ENCODE data around the gene POU2AF2. TPM values are rescaled to one million over a fixed set of nuclear protein-coding genes. Genes with fewer than 3 reads are reported as not detected.

Gene POU2AF2
- polyA plus RNA-seq, 1 donor from 2014 or later, result not detected

- H3K79me2 ChIP-seq (replicated peaks; ENCODE audit: insufficient read depth, low read length), result no peaks in the 10 kb centered on the region
- H4K20me1 ChIP-seq (ENCODE audit: insufficient read depth), result no peaks in the 10 kb centered on the region
- TF ChIP-seq CTCF (IDR thresholded peaks at IDR 0.05; ENCODE audit: poor library complexity, severe bottlenecking), result no peak
- no peak for TF ChIP-seq EP300 (conservative IDR thresholded peaks at IDR 0.05; ENCODE audit: poor library complexity, severe bottlenecking)
- no peak for TF ChIP-seq RAD21 (conservative IDR thresholded peaks at IDR 0.05)
- H3F3A ChIP-seq (ENCODE audit: insufficient read depth, low read length, poor library complexity, severe bottlenecking), result no peaks in the 10 kb centered on the region
- H3K4me2 ChIP-seq (ENCODE audit: low read length), result no peak overlapping the region
- no peaks in the 10 kb centered on the region for H3K27me3 ChIP-seq (ENCODE audit: insufficient read depth, low read depth, low read length)
- no peaks in the 10 kb centered on the region for H3K9me2 ChIP-seq (ENCODE audit: insufficient read depth, low read length)
- no peaks in the 10 kb centered on the region for H3K36me3 ChIP-seq (ENCODE audit: insufficient read depth, low read length)
- H2AFZ ChIP-seq (ENCODE audit: low read depth, low read length), result no peak overlapping the region
- H3K9me3 ChIP-seq (ENCODE audit: low read length), result no peaks in the 10 kb centered on the region
- H3K4me3 ChIP-seq (ENCODE audit: low read length), result no peak overlapping the region
- no peak overlapping the region for H3K27ac ChIP-seq (ENCODE audit: low read length)
- no peak overlapping the region for H3K9ac ChIP-seq (ENCODE audit: low read length)
Observed at GRCh38 chr11:111204211-111204610, 41.3 kb upstream of the POU2AF2 start.

DNA sequence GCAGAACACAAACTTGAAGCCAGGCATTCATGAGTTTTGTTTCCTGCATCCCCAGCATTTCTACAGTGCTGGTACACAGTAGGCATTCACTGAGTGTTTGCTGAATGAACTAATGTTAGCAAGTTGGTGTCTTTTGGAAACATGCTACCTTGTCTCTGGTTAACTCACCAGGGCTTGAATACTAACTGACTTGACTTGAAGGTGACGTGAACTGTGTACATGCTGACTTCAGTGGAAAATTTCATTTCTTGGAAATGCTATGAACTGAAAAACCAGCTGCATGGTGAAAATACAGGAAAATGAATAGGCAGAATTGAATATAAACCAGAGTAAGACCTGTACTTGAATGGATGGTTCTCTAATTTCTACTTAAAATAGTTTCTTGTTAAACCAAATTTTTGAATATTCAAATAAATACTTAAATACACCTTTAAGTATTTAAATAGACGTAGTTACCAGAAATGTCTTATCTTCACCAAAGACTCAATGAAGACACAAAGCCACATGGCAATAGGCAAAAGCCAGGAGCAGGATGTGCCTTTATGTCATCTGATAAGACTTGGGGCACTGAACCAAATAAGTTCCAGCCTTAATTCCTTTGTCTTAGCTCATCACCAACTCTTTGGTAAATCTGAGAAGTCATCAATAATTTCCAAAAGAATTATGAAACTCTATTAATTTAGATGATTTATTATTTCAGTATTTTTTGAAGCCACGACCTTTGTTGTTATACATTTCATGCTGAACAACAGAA lies 39.7 kb upstream of the POU2AF2 start:
- Histone ChIP-seq H3K9ac (ENCODE audit: low read length) (no peak overlapping the region), H3K4me2 (ENCODE audit: low read length) (no peak overlapping the region), H3K79me2 (replicated peaks; ENCODE audit: insufficient read depth, low read length) (no peaks in the 10 kb centered on the region), H3K27me3 (ENCODE audit: insufficient read depth, low read depth, low read length) (no peaks in the 10 kb centered on the region), H2AFZ (ENCODE audit: low read depth, low read length) (no peak overlapping the region), H3K4me3 (ENCODE audit: low read length) (no peak overlapping the region), H3F3A (ENCODE audit: insufficient read depth, low read length, poor library complexity, severe bottlenecking) (no peaks in the 10 kb centered on the region), H3K27ac (ENCODE audit: low read length) (no peak overlapping the region), H4K20me1 (ENCODE audit: insufficient read depth) (no peaks in the 10 kb centered on the region), H3K36me3 (ENCODE audit: insufficient read depth, low read length) (no peaks in the 10 kb centered on the region), H3K9me3 (ENCODE audit: low read length) (no peaks in the 10 kb centered on the region), H3K9me2 (ENCODE audit: insufficient read depth, low read length) (no peaks in the 10 kb centered on the region)
- TF ChIP-seq POLR2AphosphoS5 (IDR thresholded peaks at IDR 0.05) (no peak), MXI1 (conservative IDR thresholded peaks at IDR 0.05; ENCODE audit: poor library complexity, severe bottlenecking) (no peak), EZH2 (IDR thresholded peaks at IDR 0.05; ENCODE audit: borderline replicate concordance, insufficient read depth, low read length, poor library complexity, severe bottlenecking) (no peak), CTCF (IDR thresholded peaks at IDR 0.05; ENCODE audit: poor library complexity, severe bottlenecking) (no peak), REST (IDR thresholded peaks at IDR 0.05; ENCODE audit: borderline replicate concordance) (no peak), SMC3 (conservative IDR thresholded peaks at IDR 0.05; ENCODE audit: poor library complexity) (no peak), EP300 (conservative IDR thresholded peaks at IDR 0.05; ENCODE audit: poor library complexity, severe bottlenecking) (no peak), TAF1 (IDR thresholded peaks at IDR 0.05; ENCODE audit: low read depth) (no peak), RAD21 (conservative IDR thresholded peaks at IDR 0.05) (no peak)
